GM18951 (cell line): ENCODE data around the gene SFRP4.
"Not testable (repeated sequence)": the region's sequence is repeated elsewhere in the genome, so short reads cannot be mapped to it uniquely, and the experiment has no call there.

Experiments used
- POLR2A ChIP-seq: IDR thresholded peaks from 4 replicates; pipeline ENCODE4 v1.6.1; 2011; ENCODE audit warnings: mild to moderate bottlenecking; ENCODE audit not compliant: insufficient read length, insufficient read depth; ENCODE audit errors: extremely low read depth
- in situ Hi-C: fragments of 300-500 bp; cut with MboI; formaldehyde crosslinking; loops from one replicate; pipeline ENCODE4 v1.12.0; 2022; ENCODE audit warnings: low sequenced_read_pairs, mixed read lengths, inconsistent platforms; ENCODE audit not compliant: unreplicated experiment

The SFRP4 gene

GRCh38 chr7:37916673-37917660 lies at the start of gene SFRP4:
Gene SFRP4, minus strand, starts transcription at chr7:37916817. Its CDS starts 280 bp downstream, at chr7:37916537.
- in situ Hi-C loops = loop anchor here (25.0 kb wide), 2 partner anchors 295 to 420 kb away; no protein-coding TSS in a partner anchor
- TF ChIP-seq POLR2A = no peak

DNA sequence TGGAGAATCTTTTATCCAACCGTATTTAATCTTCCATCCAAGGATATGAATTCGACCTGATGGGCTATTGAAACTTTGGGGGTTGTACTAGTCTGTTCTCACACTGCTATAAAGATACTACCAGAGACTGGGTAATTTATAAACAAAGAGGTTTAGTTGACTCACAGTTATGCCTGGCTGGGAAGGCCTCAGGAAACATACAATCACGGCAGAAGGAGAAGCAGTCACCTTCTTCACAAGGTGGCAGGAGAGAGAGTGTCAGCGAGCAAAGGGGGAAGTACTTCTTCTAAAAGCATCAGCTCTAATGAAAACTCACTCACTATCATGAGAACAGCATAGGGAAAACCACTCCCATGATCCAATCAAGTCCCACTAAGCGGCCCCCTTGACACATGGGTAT lies 47.6 kb upstream of the SFRP4 start:
- no peak for TF ChIP-seq POLR2A
- in situ Hi-C loops = no loop called here

DNA sequence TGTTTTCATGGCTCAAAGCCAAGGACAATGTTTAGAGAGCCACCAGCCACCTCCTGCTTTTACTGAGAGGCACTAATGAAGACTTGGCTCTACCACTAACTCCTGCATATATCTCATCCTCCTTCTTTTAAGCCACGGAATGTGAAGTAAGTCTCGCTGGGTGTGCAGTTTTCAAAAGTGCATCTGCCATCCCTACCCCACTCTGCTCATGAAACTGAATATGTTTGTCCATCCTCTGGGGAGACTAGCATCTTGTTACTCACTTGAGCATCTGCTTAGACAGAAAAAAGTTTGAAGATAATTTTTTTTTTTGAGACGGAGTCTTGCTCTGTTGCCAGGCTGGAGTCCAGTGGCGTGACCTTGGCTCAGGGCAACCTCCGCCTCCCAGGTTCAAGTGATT lies 44.6 kb upstream of the SFRP4 start:
- TF ChIP-seq POLR2A = no peak
- in situ Hi-C loops = no loop called here

DNA sequence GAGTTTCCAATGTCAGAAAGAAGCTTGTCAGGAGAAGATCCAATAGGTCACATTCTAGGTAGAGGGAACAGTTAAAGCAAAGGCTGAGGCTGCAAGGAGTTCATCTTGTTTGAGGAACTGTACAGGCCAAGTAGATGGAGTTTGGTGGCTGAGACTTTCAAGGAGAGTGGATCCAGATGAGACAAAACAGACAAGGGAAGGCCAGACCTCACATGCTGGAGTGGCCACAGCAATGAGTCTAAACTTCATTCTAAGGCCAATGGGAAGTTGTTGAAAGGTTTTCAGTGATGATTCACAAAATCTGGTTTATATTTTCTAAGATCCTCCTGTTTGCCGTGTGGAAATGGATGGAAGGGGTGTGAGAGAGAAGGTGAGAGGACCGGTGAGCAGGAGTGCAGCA lies 43.9 kb upstream of the SFRP4 start:
- in situ Hi-C loops = no loop called here
- TF ChIP-seq POLR2A = no peak

DNA sequence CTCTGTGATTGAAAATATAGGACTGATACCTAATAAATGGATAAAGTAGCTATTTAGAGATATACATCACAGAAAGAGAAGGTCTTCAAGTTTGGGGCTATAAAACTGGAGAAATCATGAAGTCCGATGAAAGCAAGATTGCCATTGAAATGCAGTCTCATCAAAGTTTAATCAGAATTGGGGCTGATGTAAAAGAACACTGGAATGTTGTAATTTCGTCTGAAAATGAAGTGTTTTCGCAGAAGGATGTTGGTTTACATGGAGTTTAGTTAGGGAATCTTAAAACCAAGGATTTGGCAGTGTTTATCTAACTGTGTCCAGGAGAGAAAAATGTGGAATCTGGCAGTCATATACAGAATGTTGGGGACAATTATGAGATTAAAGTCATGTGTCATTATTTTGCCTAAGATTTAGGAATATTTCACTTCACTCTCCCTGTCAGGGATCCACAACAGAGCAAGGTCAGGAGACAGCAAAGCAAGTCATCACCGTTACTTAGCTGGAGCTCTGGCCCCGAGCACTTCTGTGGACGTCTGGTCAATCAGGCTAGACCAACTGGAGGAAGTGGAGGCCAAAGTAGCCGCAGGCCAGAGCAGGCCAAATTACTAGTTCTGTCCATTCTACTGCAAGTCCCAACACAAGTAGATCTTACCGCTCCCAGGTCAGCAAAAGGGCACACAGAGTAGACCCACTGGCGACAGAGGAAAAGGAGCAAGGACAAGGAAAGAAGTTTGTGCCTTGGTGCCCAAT lies 40.8 kb upstream of the SFRP4 start:
- TF ChIP-seq POLR2A = no peak
- in situ Hi-C loops = no loop called here

GRCh38 chr7:37956791-37957190 lies 40.2 kb upstream of the SFRP4 start:
- TF ChIP-seq POLR2A = no peak
- in situ Hi-C loops = no loop called here

- in situ Hi-C loops = not testable (repeated sequence)
Measured at GRCh38 chr7:37954217-37954616, 37.6 kb upstream of the SFRP4 start.

- no peak for TF ChIP-seq POLR2A
- in situ Hi-C loops = no loop called here
Measured at GRCh38 chr7:37952240-37952639, 35.6 kb upstream of the SFRP4 start.

GRCh38 chr7:37947941-37948210 lies 31.3 kb upstream of the SFRP4 start:
- in situ Hi-C loops = no loop called here
- no peak for TF ChIP-seq POLR2A

DNA sequence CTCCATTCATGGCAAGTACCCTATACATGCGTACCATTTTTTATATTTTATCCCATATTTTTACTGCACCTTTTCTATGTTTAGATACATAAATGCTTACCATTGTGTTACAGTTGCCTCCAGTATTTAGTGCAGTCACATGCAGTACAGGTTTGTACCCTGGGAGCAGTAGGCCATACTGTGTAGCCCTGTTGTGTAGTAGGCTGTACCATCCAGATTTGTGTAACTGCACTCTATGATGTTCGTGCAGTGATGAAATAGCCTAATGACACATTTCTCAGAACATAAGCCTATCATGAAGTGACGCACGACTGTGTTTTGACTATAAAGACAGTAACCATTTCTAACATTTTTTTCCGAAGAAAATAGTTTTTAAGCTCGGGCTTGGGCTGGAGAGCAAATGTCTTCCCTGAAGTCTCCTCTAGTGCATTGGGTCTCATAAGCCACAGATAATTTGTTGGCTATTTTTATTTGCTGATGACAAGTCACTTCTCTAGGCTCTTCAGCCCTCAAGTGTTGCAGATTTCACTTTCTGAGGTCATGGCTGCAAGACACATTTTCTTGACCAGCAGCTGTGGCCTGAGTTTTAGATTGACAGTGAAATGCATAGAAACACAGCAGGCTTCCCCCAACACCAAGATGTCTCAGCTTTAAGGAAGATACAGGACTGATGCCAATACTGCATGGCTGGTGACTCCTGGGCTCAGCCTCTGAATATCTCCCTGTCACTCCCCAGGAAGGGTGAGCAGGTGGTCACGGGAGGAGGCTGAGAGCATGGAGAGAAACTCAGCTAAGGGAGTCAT lies 30.7 kb upstream of the SFRP4 start:
- in situ Hi-C loops = no loop called here
- TF ChIP-seq POLR2A = no peak

DNA sequence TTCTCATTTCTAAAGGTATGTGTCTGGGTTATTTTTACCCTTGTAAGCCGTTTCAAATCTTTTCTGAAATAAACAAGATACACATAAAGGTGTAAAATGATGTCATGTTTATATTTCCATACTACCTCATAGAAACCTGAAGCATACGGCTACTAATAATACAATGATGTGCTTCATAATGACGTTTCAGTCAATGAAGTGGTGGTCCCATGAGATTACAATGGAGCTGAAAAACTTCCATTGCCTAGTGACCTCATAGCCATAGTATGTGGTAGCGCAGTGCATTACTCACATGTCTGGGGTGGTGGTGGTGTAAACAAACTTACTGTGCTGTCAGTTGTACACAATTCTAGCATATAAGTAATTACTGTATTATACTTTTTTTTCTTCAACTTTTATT lies 28.7 kb upstream of the SFRP4 start:
- no peak for TF ChIP-seq POLR2A
- in situ Hi-C loops = no loop called here

GRCh38 chr7:37944737-37945054 lies 28.1 kb upstream of the SFRP4 start:
- TF ChIP-seq POLR2A = no peak
- in situ Hi-C loops = no loop called here
